Activated CD4-positive, alpha-beta T cell treated with anti-CD3 and anti-CD28 coated beads for 36 hours (primary cell): ENCODE results near the gene FCER1A. TPM values are rescaled to one million over a fixed set of nuclear protein-coding genes. Genes with fewer than 3 reads are reported as not detected.

ENCODE experiments used
- ATAC-seq: fragments of 200-7000 bp; cut with Tn5 transposase; one replicate; pipeline ENCODE4 v1.10.0; 2021; ENCODE audit warnings: mild to moderate bottlenecking, moderate library complexity
- CTCF ChIA-PET: fragments of 350-600 bp; sonication (Branson Sonifier 250); formaldehyde crosslinking; loops from one replicate; lab custom pipeline; 2021; ENCODE audit warnings: antibody characterized with exemption; lab: Charles Lee
- POLR2A ChIA-PET: fragments of 350-600 bp; sonication (Branson Sonifier 250); formaldehyde crosslinking; loops from one replicate; lab custom pipeline; 2021; ENCODE audit warnings: antibody characterized with exemption, inconsistent platforms; lab: Charles Lee
- DNase-seq: peaks from one replicate; pipeline ENCODE4 v3.0.0-alpha.2; 2020
- H3K27ac Mint-ChIP-seq: one replicate; pipeline ENCODE4 v1.8.0; 2021; ENCODE audit warnings: mixed read lengths
- H3K27me3 Mint-ChIP-seq: one replicate; pipeline ENCODE4 v1.8.0; 2021; ENCODE audit warnings: mixed read lengths
- H3K36me3 Mint-ChIP-seq: one replicate; pipeline ENCODE4 v1.8.0; 2021; ENCODE audit warnings: low read depth, mixed read lengths
- H3K4me1 Mint-ChIP-seq: one replicate; pipeline ENCODE4 v1.8.0; 2021; ENCODE audit warnings: mixed read lengths
- H3K4me3 Mint-ChIP-seq: one replicate; pipeline ENCODE4 v1.8.0; 2021; ENCODE audit warnings: mild to moderate bottlenecking, moderate library complexity, mixed read lengths
- H3K9me3 Mint-ChIP-seq: one replicate; pipeline ENCODE4 v1.8.0; 2021; ENCODE audit warnings: low read depth, mixed read lengths
- intact Hi-C, 2 experiments: fragments of 100-400 bp; cut with DNase I in 1 of 2; cut with micrococcal nuclease in 1 of 2; formaldehyde crosslinking; loops; one replicate each; pipeline versions ENCODE4 v1.14.2 to v1.15.1; 2022 to 2024; cut with DNase I, micrococcal nuclease
- total RNA-seq, 2 experiments: library from RNA; stranded (reverse); gene quantifications; one replicate each; pipeline ENCODE4 v1.2.3, GENCODE V29; 2021

The FCER1A gene
- not detected for total RNA-seq

- ChIA-PET POLR2A (no interaction called here), CTCF (no interaction called here)
- H3K4me3 Mint-ChIP-seq: no peak within 1 kb of the TSS
- H3K4me1 Mint-ChIP-seq: no peaks in the 10 kb centered on the region
- H3K27ac Mint-ChIP-seq: no peak within 1 kb of the TSS
- DNase-seq: no peak
- intact Hi-C loops: no loop called here
- no peak for ATAC-seq
- no peaks in the 10 kb centered on the region for H3K9me3 Mint-ChIP-seq
- H3K36me3 Mint-ChIP-seq: no peaks in the 10 kb centered on the region
- H3K27me3 Mint-ChIP-seq: peaks cover 27% of the 10 kb centered on the region
Observed at GRCh38 chr1:159302095-159302494, at the start of gene FCER1A. TSS of gene FCER1A (plus strand) at chr1:159302336. CDS start at chr1:159302365, 29 bp downstream.

GRCh38 chr1:159261311-159261710 is 40.8 kb upstream of the FCER1A start:
- intact Hi-C loops: no loop called here
- Mint-ChIP-seq H3K36me3 (no peaks in the 10 kb centered on the region), H3K27me3 (peaks cover 8% of the 10 kb centered on the region), H3K9me3 (peaks cover 1% of the 10 kb centered on the region), H3K27ac (no peak overlapping the region), H3K4me3 (no peak overlapping the region), H3K4me1 (peaks cover 2% of the 10 kb centered on the region)
- ChIA-PET POLR2A (no interaction called here), CTCF (no interaction called here)
- DNase-seq: no peak
- no peak for ATAC-seq

GRCh38 chr1:159261721-159262494 is 40.2 kb upstream of the FCER1A start:
- Mint-ChIP-seq H3K4me3 (no peak overlapping the region), H3K9me3 (peaks cover 2% of the 10 kb centered on the region), H3K27me3 (peaks cover 12% of the 10 kb centered on the region), H3K27ac (no peak overlapping the region), H3K36me3 (no peaks in the 10 kb centered on the region), H3K4me1 (peaks cover 7% of the 10 kb centered on the region)
- DNase-seq (no peak), ATAC-seq (no peak)
- intact Hi-C loops: no loop called here
- ChIA-PET POLR2A (no interaction called here), CTCF (no interaction called here)

- ChIA-PET POLR2A (no interaction called here), CTCF (no interaction called here)
- H3K36me3 Mint-ChIP-seq: no peaks in the 10 kb centered on the region
Observed at GRCh38 chr1:159266832-159267231, 35.3 kb upstream of the FCER1A start.

GRCh38 chr1:159274631-159275030 is 27.5 kb upstream of the FCER1A start:
- ATAC-seq (no peak), DNase-seq (no peak)
- Mint-ChIP-seq H3K9me3 (no peaks in the 10 kb centered on the region), H3K4me3 (no peak overlapping the region), H3K36me3 (no peaks in the 10 kb centered on the region), H3K27ac (no peak overlapping the region), H3K4me1 (no peaks in the 10 kb centered on the region), H3K27me3 (peaks cover 18% of the 10 kb centered on the region)
- CTCF ChIA-PET: no interaction called here
- intact Hi-C loops: no loop called here
- POLR2A ChIA-PET: no interaction called here

More at GRCh38 chr1:159266832-159267231, 35.3 kb upstream of the FCER1A start:
- ATAC-seq (no peak), DNase-seq (no peak)
- H3K4me1 Mint-ChIP-seq: peaks cover 8% of the 10 kb centered on the region
- H3K9me3 Mint-ChIP-seq: peaks cover 2% of the 10 kb centered on the region
- intact Hi-C loops: no loop called here
- H3K27ac Mint-ChIP-seq: no peak overlapping the region
- no peak overlapping the region for H3K4me3 Mint-ChIP-seq
- peaks cover 30% of the 10 kb centered on the region for H3K27me3 Mint-ChIP-seq

- ATAC-seq (no peak), DNase-seq (no peak)
- H3K9me3 Mint-ChIP-seq: no peaks in the 10 kb centered on the region
- no peaks in the 10 kb centered on the region for H3K36me3 Mint-ChIP-seq
- no peak overlapping the region for H3K4me3 Mint-ChIP-seq
- no peak overlapping the region for H3K27ac Mint-ChIP-seq
- peaks cover 13% of the 10 kb centered on the region for H3K27me3 Mint-ChIP-seq
- CTCF ChIA-PET: interaction anchor here (1.1 kb wide), 1 partner anchor 37 kb away, joined by 4 read pairs; no protein-coding TSS in a partner anchor
- no peaks in the 10 kb centered on the region for H3K4me1 Mint-ChIP-seq
- intact Hi-C loops: no loop called here
- POLR2A ChIA-PET: no interaction called here
Observed at GRCh38 chr1:159275891-159276290, 26.2 kb upstream of the FCER1A start.

- intact Hi-C loops: no loop called here
- Mint-ChIP-seq H3K4me3 (no peak overlapping the region), H3K27ac (no peak overlapping the region), H3K36me3 (no peaks in the 10 kb centered on the region), H3K27me3 (peaks cover 9% of the 10 kb centered on the region), H3K4me1 (no peaks in the 10 kb centered on the region), H3K9me3 (no peaks in the 10 kb centered on the region)
- CTCF ChIA-PET: no interaction called here
- no peak for DNase-seq
- POLR2A ChIA-PET: no interaction called here
- ATAC-seq: no peak
Observed at GRCh38 chr1:159279773-159280172, 22.4 kb upstream of the FCER1A start.

- Mint-ChIP-seq H3K4me1 (no peaks in the 10 kb centered on the region), H3K9me3 (no peaks in the 10 kb centered on the region), H3K27me3 (peaks cover 9% of the 10 kb centered on the region), H3K36me3 (no peaks in the 10 kb centered on the region), H3K27ac (no peak overlapping the region), H3K4me3 (no peak overlapping the region)
- ChIA-PET CTCF (no interaction called here), POLR2A (no interaction called here)
- DNase-seq (no peak), ATAC-seq (no peak)
- intact Hi-C loops: no loop called here
Observed at GRCh38 chr1:159282118-159282517, 20.0 kb upstream of the FCER1A start.

GRCh38 chr1:159289060-159289459 is 13.1 kb upstream of the FCER1A start:
- H3K36me3 Mint-ChIP-seq: no peaks in the 10 kb centered on the region
- ChIA-PET CTCF (no interaction called here), POLR2A (no interaction called here)
- peaks cover 7% of the 10 kb centered on the region for H3K27me3 Mint-ChIP-seq
- H3K4me1 Mint-ChIP-seq: no peaks in the 10 kb centered on the region
- H3K4me3 Mint-ChIP-seq: no peak overlapping the region
- DNase-seq (no peak), ATAC-seq (no peak)
- no peaks in the 10 kb centered on the region for H3K9me3 Mint-ChIP-seq
- no peak overlapping the region for H3K27ac Mint-ChIP-seq
- intact Hi-C loops: no loop called here

GRCh38 chr1:159291424-159291823 is 10.7 kb upstream of the FCER1A start:
- Mint-ChIP-seq H3K4me3 (no peak overlapping the region), H3K9me3 (no peaks in the 10 kb centered on the region), H3K27ac (no peak overlapping the region), H3K4me1 (no peaks in the 10 kb centered on the region), H3K36me3 (no peaks in the 10 kb centered on the region), H3K27me3 (peaks cover 10% of the 10 kb centered on the region)
- no peak for DNase-seq
- ATAC-seq: no peak
- ChIA-PET POLR2A (no interaction called here), CTCF (no interaction called here)
- intact Hi-C loops: no loop called here

- peaks cover 12% of the 10 kb centered on the region for H3K27me3 Mint-ChIP-seq
- H3K27ac Mint-ChIP-seq: no peak overlapping the region
- H3K4me3 Mint-ChIP-seq: no peak overlapping the region
- ATAC-seq (no peak), DNase-seq (no peak)
- intact Hi-C loops: no loop called here
- H3K4me1 Mint-ChIP-seq: no peaks in the 10 kb centered on the region
- CTCF ChIA-PET: no interaction called here
- H3K9me3 Mint-ChIP-seq: no peaks in the 10 kb centered on the region
- H3K36me3 Mint-ChIP-seq: no peaks in the 10 kb centered on the region
- POLR2A ChIA-PET: no interaction called here
Observed at GRCh38 chr1:159296706-159297375, 5.3 kb upstream of the FCER1A start.

GRCh38 chr1:159300146-159300545 is 2.0 kb upstream of the FCER1A start:
- no peaks in the 10 kb centered on the region for H3K4me1 Mint-ChIP-seq
- no peaks in the 10 kb centered on the region for H3K9me3 Mint-ChIP-seq
- no peaks in the 10 kb centered on the region for H3K36me3 Mint-ChIP-seq
- peaks cover 21% of the 10 kb centered on the region for H3K27me3 Mint-ChIP-seq
- intact Hi-C loops: no loop called here
- H3K27ac Mint-ChIP-seq: no peak overlapping the region
- ATAC-seq (no peak), DNase-seq (no peak)
- ChIA-PET POLR2A (no interaction called here), CTCF (interaction anchor here (0.6 kb wide), 1 partner anchor 1213 kb away, joined by 3 read pairs; no protein-coding TSS in a partner anchor)
- no peak overlapping the region for H3K4me3 Mint-ChIP-seq
